Measurements from ENCODE around the gene ANK2.
"Not testable (repeated sequence)": the region's sequence is repeated elsewhere in the genome, so short reads cannot be mapped to it uniquely, and the experiment has no call there.

Gene ANK2

DNA sequence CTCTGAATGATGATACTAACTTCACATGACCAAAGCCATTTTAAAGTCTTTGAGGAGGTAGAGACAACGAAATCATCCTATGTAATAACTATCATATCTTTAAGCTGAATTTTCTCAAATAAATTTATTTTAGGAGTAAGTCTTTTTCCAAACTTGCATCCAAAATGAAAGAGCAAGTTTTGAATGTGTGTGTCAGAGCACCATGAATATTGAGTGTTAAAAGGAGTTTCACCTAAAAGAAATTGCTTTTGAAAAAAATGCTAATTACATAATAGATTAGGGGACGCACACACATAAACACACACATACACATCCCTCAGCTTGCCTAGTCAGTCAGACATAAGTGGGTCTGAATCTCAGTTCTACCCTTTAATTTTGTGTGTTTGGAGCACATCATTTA lies 1.9 kb downstream of the ANK2 start:
- no peak for DNase-seq (ENCODE audit: low read depth, low spot score)

DNA sequence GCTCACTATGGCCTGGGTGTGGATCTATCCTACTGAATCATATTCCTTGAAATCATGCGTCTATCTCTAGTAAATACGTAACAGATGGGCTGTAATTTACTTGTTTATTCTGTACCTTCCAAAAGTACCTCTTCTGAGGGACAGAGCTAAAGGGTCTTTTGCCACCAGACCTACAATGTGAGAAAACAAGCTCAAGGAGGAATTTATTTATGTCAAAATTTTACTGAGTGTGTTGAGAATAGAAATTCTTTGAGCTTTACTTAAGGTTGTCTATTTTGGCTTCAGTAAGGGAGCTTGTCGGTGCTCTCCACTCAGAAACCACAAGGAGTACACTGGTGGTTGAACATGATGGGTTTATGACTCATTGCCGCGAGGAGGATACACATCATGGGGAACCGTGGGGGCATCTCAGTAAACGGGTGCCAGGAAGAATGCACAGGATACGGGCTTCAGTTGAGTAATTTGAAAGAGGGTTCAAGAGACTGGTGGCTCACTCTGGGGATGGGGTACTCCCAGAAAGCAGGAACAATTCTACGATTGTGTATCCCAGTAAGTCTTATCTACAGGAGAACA lies 3.0 kb downstream of the ANK2 start:
- no peak for DNase-seq (ENCODE audit: low read depth, low spot score)

DNA sequence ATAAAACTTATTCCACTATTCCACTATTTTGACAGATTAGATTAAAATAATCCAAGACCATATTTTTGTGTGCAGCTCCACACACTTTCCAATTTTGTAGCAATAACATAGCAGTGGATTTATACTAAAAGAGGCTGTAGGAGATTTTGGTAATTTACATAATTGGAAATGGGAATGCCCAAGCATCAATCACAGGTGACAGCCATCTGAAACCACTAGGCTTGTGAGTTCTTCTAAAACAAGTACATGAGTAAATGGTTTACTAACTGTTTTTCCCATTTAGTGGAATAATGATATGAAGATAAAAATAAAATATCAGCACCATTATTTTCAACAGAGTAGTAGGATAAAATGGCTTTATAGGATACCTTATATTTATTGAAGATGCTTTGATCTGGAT lies 4.4 kb downstream of the ANK2 start:
- no peak for DNase-seq (ENCODE audit: low read depth, low spot score)

DNA sequence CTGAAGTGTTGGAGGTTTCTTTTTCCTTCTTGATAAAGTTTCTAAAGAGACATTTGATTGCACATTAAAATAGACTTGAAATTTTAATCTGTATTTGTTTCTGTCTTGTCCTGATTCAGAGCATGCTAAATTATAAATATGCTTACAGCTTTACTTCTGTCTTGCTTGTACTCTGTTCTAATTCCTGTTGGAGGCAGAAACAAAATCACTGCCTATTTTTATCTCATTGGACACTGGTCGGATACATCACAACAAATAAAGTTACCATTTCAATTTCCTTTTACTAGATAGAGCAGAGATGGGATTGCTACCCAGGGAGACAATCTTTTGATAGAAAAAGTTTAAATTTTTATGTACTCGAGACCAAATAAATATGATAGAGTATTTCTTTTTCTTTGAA lies 6.9 kb downstream of the ANK2 start:
- DNase-seq (ENCODE audit: low read depth, low spot score): no peak

DNA sequence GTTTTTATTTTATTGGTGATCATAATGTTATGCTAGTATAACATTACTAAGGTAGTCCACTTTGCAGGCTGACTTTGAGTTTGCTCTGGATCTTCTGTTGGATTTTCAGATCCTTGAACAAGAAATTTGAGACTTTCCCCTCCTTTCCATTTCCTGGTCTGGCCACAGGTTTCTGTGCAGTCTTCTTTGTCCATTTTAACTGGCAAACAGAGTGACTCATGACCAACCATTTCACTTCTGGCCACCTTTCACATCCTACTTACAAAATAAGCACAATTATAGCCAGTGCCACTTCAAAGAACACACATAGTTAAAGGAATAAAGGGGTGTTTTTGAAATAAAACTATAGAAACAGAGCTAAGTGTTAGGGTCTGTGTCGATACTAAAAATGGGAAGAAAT lies 8.4 kb downstream of the ANK2 start:
- DNase-seq (ENCODE audit: low read depth, low spot score): no peak

DNA sequence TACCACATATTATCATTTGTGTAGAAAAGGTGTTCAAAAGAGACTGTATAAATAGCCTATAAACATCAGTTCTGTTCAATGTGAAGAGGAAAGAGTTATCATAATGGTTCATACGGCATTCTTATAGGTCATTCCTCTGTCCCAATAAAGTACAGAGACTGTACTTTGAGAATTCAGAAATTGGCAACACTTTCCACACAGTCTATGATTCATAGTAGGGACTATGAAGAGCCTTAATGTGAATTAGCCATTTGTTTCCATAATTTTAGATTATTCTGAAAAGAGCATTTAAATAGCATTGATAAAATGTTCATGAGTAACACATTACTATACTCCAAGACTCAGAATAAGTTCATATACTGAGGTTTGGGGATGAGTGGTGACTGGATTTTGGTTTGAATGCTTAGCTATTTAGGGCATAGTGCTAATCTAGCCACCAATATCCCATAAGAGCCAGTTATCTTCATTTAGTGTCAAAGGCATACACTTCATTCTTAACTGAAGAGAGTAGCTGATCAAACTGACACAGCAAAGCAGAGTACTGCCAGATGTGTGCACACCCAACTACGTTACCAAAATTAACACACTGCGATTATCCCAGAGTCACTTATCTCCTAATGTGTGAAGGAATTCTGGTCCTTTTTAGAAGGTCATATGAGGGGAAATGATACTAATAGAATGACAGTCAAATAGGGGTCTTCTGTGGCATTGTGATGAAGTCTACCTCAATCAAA lies 10.2 kb downstream of the ANK2 start:
- no peak for DNase-seq (ENCODE audit: low read depth, low spot score)

DNA sequence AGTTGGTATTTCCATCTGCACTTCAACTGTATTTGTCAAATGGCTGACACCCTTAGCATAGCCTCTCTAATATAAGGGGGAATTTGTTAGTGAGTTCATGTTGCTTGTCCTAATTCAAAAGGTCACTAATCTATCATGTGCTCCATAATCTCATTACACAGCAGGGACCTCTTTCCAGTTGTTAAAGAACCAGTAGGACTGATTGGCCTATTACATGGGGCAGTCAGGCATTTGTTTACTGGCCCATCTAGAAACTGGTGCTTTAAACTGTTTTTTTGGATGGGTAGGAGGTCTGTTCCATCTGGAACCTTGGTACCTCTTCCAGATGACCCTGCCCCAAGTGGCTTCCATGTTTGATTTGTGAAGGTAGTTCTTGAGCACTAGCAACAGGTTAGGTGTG lies 11.4 kb downstream of the ANK2 start:
- DNase-seq (ENCODE audit: low read depth, low spot score): no peak

DNA sequence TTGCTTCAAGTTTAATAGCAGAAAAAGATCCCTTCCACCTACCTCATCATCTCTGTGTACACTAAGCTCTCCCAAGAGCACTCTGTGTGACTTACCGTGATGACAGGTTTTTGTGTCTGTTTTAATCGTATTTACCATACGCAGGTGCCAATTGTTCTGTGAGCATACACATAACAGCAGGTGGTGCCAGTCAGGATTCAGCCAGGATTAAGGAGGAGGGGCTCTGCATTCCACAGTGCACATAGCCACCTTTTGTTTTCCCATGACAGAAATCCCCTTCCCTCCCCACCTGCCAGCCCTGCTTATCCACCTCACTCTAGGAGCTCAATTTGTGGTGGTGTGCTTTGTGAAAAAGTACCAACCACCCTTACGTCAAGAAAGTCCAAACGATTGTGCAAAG lies 14.8 kb downstream of the ANK2 start:
- peak; percentile 95 for DNase-seq (ENCODE audit: low read depth, low spot score)

DNA sequence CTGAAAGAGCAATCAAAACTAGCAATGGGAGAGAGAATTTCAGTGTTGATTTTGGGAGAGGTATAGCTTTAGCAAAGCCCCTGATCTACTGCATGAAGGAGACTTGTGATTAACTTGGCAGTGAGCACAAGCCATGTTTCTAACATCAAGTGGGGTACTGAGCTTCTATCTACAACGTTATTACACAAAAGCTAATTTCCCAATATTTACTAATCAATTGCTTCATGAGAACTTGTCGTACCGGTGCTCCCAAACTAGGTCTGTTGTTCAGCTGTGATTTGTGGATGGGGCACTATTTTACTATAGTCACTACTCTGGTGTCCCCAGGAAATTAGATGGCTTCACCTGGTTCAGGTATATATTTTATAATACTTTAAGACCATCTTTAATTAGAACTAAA lies 16.2 kb downstream of the ANK2 start:
- DNase-seq (ENCODE audit: low read depth, low spot score): no peak

DNA sequence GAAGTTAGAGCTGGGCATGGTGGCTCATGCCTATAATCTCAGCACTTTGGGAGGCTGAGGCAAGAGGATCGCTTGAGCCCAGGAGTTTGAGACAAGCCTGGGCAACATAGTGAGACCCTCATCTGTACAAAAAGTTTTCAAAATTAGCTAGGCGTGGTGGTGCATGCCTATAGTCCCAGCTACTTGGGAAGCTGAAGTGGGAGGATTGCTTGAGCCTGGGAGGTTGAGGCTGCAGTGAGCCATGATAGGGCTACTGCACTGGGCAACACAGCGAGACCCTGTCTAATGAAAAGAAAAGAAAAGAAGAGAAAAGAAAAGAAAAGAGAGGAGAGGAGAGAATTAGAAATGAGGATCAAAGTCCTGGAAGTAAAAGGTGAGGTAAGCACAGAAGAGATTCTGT lies 19.3 kb downstream of the ANK2 start:
- not testable (repeated sequence) for DNase-seq (ENCODE audit: low read depth, low spot score)

DNA sequence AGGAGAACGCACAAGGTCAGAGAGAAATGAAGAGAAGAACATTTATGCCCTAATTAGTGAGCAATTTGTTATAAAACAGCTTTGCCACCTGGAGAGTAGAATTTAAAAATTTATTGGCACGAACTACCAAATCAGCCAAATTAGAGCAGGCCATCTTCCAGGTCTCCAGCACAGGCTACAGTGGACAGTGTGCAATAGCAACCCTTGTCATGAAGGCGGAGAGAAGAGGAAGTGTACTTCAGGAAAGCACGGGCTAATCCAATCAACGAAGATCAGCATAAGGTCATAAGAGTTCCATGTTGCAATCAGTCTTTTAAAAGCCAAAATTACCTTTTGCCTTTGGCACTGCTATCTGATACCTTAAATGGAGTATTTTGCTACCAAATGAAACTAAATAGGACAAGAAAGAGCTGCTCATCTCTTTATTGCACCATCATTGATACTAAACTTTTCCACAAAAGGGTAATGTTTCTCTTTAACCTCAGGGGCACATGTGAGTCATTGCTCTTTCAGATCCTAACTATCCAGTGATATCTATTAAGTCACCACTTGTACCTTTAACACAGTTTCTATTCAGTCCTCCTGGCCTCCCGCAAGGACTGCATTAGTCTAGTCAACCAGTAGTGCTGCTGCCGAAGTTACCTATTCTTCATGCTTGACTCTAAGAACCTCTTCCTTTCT lies 19.9 kb downstream of the ANK2 start:
- no peak for DNase-seq (ENCODE audit: low read depth, low spot score)

DNA sequence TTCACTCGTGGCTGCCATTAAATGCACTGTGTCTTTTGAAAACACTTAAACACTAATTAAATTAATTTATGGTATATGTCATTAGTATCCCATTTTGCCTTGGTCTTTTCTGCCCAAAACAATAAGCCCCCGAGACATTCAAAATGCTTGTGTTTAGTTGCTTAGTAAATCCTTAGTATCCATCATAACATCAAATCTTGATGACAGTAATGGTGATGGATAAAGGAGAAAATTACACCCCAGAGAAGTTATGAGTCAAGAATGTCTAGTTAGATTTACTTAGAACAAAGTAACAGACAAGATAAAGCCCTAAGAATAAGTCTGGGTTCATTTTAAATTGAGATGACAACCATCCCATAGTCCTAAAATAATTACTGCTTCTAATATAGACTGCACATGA lies 21.3 kb downstream of the ANK2 start:
- no peak for DNase-seq (ENCODE audit: low read depth, low spot score)

DNA sequence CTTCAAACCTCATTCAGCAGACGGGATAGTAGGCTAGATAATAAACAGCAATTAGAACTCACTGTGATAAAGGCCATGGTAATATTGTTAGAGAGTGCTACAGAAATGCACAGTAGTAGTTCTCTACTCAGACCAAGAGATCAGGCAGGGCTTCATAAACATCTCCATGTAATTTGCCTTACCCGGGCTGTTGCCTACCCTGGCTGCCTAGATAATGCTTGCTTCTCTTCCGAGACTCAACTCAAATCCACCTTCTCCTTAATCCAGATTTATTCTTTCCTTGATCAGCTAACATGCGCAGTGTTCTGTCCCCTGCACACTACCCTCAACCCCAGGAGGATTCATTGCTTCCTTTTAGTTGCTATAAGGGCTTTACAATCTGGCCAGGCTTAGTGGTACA lies 21.8 kb downstream of the ANK2 start:
- DNase-seq (ENCODE audit: low read depth, low spot score): no peak

DNA sequence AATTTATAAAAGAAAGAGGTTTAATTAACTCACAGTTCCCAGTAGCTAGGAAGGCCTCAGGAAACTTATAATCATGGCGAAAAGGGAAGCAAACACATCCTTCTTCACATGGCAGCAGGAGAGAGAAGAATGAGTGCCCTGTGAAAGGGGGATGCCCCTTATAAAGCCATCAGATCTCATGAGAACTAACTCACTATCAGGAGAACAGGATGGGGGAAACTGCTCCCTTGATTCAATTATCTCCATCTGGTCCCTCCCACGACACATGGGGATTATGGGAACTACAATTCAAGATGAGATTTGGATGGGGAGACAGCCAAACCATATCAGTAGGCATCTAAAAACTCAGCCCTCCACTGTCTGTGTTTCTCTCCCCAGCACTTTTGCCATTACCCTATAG lies 22.4 kb downstream of the ANK2 start:
- no peak for DNase-seq (ENCODE audit: low read depth, low spot score)

DNA sequence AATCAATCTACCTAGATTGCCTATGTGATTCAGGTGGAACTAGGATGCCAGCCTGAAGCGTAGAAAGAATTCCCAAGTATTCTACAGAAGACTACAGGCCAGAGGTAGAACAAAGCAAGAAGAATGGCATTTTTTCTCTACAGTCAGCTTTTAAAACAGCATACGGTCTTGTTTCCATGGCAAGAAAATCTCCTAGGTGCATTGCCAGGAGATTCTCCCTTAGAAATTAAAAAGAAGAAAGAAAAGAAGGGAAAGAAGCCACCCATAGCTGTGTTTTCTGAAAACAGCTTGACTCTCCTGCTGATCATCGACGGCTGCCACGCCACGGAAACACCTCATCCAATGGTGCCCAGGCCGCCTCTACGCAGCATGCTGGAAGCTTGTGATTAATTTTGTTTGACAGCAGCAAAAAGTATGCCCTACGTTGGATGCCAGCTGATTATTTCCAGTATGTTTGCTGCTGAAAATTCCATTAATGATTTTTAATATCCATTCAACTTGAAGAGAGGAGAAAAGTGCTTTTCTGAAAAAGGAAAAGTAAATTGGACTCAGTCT lies 24.1 kb downstream of the ANK2 start:
- DNase-seq (ENCODE audit: low read depth, low spot score): no peak

DNA sequence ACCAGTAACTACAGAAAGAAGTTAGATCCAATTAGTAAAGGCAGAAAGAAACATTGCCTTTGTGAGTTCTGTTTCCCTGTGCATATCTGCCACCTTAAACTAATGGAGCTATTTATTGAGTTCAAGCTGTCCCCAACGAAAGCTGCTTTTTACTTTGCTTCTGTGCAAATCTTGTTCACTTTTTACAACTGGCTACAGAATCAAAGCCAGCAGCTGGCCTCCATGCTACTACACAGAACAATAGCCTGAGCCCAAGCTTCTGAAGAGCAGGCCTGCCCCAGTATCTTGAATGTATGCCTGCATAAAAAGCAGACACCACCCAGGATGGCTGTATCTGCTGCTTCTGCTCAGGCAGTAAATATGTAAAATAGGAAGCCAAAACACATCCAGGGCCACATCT lies 28.1 kb downstream of the ANK2 start:
- no peak for DNase-seq (ENCODE audit: low read depth, low spot score)

DNA sequence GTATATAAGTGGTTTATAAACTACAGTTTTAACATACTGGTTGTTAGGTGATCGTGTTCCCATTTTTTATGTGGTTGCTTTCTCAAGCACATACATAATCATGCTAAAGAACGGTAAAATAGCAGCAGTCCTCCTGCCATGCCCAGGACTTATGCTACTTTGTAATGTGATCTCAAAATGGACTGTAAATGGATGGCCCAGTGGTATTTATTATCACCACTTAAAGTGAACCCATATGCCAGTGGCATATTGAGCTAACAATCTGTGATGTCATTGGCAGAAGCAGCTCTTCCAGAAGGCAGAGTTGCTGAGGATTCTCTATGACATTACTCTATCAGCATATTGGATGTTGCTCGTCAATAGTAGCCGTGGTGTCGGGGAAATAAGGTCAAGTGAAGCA lies 28.6 kb downstream of the ANK2 start:
- DNase-seq (ENCODE audit: low read depth, low spot score): no peak

DNA sequence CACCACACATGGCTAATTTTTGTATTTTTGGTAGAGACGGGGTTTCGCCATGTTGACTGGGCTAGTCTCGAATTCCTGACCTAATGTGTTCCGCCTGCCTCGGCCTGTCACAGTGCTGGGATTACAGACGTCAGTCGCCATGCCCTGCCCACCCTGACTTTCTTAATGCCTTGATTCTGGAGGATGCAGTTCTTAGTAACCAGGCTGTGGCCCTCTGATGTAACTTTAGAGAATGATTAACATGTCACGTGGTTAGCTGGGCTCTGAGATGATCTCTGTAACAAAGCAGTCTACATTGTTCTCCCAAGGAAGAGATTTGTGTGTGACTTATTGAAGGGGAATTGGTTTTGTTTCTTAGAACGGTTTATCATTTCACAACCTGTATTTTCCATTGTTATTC lies 30.6 kb downstream of the ANK2 start:
- no peak for DNase-seq (ENCODE audit: low read depth, low spot score)

DNA sequence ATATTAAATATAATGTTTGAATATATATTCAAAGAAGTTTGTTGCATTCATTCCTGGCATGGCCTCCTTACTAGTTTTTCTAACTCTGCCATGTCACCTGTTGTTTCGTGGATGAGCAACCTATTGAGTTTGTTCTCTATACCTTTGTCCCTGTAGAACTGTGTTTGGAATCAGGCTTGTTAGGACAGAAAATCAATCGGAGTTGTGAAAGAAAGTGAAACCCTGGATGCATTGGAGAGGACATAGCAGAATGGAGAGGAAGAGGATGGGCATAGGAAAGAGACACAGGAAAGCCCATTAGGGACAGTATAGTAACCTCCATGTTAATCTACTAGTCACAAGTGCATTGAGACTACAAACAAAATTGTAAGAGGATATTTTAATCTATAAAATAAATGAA lies 31.2 kb downstream of the ANK2 start:
- DNase-seq (ENCODE audit: low read depth, low spot score): no peak

DNA sequence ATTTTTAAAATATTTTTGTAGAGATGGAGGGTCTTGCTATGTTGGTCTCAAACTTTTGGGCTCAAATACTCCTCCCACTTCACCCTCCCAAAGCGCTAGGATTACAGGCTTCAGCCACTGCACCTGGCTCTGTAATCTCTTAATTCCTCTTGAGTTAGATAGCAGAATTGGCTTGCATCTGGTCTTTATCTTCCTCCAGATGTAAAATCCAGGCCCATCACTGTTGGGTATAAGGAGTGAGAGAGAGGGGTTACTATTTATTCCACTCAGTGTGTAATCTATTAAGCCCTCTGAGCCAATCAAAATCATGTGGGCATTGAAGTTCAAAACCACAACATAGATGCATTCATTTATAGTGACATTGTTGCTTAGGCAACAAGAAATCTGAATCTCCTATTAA lies 33.9 kb downstream of the ANK2 start:
- no peak for DNase-seq (ENCODE audit: low read depth, low spot score)

DNA sequence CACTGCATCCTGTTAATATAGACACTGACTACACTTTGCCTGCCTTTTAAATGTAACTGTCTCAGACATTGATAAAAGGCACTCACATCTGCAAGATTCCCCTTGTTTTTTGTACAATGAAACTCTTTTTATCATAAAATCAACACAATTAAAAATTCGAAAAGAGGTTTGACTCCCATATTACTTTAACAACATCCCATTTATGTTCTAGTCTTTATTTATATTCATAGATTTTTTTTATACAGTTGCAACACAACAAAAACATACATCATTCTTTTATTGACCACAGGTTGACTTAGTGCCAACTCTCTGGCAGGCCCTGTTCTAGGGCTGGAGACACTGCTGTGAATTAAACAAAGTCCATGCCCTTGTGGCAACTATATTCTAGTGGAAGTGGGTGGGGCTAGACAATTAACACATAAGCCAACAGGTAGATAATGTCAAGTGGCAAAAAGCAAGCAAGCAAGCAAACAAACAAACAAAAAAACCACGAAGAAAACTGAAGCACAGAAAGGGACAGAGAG lies 36.8 kb downstream of the ANK2 start:
- DNase-seq (ENCODE audit: low read depth, low spot score): no peak

DNA sequence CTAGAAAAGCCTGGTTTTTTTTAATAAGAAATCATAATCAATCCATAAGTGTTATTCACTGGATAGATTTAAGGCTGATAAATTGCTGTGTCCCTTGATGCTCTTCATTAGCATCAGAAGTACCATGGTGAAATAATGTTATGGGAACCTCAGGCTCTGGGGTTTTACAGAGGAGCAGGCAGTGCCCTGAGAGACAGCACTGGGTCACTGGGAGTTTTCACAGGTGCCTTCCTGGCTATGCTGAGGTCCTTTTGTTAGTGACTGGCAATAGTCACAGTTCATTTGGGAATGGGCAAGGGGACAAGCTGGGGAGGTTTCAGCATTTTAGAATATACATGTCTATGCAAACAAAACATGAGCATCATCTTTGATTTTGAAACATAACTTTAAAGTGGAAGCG lies 38.6 kb downstream of the ANK2 start:
- no peak for DNase-seq (ENCODE audit: low read depth, low spot score)

DNA sequence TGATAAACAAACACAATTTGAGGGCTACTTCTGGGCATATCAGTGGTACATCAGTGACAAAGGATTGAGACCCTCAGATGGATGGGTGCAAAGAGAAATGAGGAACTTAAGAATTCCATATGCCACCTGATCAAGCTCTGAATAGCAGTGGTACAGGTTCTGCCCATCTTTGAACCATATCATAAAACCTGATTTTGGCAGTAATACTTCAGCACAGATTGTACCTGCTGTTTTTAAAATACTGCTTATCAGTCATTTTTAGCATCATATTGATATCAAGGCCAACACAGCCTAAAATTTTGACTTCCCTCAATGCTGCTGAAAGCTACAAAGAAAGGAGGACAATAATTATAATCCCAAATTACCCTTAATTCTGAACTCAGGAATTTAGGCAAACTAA lies 41.5 kb downstream of the ANK2 start:
- no peak for DNase-seq (ENCODE audit: low read depth, low spot score)
